DND-41 (cell line): ENCODE measurements around the gene MANEAL.

Source experiments
- CTCF ChIP-seq: IDR thresholded peaks from 2 replicates; pipeline ENCODE4 v1.5.1; 2012; ENCODE audit warnings: borderline replicate concordance, low read length, moderate library complexity, mild to moderate bottlenecking; ENCODE audit not compliant: poor library complexity, severe bottlenecking; ENCODE audit errors: extremely low read depth
- EZH2 ChIP-seq: IDR thresholded peaks from 3 replicates; pipeline ENCODE4 v1.6.1; 2012; ENCODE audit warnings: borderline replicate concordance, low read depth, mild to moderate bottlenecking, moderate library complexity, low read length, inconsistent platforms; ENCODE audit not compliant: severe bottlenecking

GRCh38 chr1:37755951-37756560, 37.6 kb upstream of the MANEAL start:
- TF ChIP-seq CTCF, result no peak
- TF ChIP-seq EZH2, result no peak
